GM12872 (cell line): ENCODE results near the gene STEAP4.

Source experiments
- TF ChIP-seq, protein P1 (sequence below): IDR thresholded peaks from 3 replicates; pipeline ENCODE4 v1.5.1; 2011; ENCODE audit warnings: low read depth, mild to moderate bottlenecking, low read length, moderate library complexity; ENCODE audit not compliant: insufficient read depth

The STEAP4 gene

DNA sequence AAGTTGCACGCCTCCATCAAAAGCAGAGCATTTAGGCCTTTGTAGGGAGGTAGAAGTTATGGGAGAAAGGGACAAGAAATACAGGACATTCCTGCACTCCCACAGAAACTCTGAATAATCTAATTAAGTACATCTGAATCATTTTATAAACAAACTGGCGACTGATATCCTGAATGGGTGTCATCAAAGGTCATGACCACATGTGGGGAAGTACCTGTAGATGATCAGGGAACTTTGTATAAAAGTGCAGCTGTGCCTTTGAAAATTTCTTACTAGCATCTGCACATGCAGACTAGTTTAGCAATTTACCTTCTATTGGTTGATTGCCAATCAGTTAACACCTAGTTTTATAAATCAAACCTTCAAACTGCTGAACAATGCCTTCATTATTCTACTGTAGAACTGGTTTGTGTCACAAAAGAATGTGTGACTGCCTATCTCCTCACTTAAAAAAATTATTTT lies 17.1 kb downstream of the STEAP4 start:
- TF ChIP-seq, protein P1, sequence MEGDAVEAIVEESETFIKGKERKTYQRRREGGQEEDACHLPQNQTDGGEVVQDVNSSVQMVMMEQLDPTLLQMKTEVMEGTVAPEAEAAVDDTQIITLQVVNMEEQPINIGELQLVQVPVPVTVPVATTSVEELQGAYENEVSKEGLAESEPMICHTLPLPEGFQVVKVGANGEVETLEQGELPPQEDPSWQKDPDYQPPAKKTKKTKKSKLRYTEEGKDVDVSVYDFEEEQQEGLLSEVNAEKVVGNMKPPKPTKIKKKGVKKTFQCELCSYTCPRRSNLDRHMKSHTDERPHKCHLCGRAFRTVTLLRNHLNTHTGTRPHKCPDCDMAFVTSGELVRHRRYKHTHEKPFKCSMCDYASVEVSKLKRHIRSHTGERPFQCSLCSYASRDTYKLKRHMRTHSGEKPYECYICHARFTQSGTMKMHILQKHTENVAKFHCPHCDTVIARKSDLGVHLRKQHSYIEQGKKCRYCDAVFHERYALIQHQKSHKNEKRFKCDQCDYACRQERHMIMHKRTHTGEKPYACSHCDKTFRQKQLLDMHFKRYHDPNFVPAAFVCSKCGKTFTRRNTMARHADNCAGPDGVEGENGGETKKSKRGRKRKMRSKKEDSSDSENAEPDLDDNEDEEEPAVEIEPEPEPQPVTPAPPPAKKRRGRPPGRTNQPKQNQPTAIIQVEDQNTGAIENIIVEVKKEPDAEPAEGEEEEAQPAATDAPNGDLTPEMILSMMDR, result no peak

DNA sequence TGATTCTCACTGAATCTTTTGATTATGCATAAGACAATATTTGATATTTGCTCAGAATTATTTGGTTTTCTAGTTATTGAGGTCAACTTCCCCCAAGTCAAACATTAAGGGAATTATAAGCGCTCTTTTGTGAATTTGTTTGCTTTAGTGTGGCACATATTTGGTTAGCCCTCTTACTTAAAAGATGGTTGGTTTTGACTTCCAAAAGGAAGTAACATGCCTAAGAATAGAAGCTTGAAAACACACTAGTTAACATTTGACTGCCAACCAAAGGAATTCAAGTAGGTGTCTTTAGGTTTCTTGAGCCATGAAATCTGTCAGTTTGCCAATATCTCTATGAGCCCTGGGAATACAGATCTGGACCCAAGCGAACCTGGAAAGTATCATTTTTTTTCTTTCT lies 24.9 kb downstream of the STEAP4 start:
- TF ChIP-seq, protein P1, result no peak

DNA sequence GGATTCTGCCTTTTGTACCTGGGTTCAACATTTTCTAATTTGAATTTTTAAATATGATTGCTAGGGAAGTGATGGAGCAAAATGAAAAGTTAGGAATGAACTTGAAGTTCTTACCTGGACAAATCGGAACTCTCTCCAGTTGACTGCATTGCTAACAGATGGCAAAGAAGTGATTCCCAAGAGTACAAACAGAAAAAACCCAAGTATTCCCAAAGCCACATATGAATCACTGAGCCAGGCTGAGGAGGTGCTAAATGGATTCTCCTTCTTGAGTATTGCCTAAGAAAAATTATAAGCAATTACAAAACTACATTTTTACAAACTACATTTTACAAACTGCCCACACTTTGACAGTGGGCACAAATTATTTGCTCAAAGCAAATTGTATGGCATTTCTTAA lies 25.9 kb downstream of the STEAP4 start:
- TF ChIP-seq, protein P1, result no peak

DNA sequence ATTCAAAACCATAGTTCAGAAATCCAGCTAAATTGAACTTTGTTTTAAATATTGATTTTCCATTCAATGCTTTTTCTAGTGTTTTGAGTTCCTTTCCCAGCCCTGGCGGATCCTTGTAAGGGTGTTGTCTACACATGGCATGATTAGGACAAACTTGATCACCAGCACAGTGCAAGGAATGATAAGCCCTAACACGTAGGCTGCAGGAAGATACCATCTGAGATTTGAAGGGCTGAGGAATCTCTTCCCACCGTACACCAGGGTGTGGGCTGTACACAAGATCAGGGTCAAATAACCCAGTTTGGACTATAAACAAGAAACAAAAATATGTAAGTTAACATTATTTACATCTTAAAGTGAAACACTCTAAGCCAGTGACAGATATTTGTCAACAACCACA lies 27.4 kb downstream of the STEAP4 start:
- TF ChIP-seq, protein P1, result no peak

DNA sequence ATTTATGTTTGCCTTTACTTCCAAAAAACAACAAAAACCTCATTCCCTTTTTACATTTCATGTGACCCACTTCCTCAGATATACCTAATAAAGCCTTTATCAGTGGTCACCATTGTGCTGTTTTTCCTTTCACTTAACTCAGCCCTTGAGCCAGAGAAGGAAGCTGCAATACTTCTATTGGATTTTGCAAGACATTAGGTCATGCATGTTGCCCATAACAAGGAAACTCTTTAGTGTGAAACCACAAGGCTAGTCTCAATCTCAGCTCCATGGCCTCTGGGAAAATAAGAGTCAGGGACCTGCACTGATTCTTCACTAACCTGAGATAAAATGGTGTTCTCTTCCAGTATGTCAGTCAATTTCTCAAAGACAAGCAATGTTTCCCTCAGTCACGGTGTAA lies 27.8 kb downstream of the STEAP4 start:
- TF ChIP-seq, protein P1, result no peak

DNA sequence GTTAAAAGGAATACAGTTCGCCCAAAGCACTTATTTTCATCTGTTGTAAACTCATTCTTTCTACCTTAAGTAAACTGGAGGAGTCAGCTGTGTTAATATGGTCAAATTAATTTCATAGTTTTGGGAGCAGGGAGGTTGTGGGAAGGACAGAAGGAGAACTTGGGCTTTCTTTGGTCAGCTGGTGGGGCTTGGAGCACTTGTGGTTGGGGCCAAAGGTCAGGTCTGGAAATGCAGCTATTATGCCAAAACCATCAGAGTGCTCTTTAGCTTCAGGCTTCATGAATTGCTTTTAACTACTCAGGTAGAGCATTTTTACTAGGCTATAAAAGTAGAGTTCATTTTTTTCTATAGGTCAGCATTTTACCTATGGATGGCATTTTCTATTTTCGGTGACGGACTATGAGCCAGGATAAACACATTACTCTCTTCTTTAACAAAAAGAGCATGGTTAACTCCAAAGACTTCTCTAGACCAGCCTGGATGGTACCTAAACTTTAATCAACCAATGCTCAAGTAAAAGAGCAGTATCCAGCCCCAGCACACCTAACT lies 30.0 kb downstream of the STEAP4 start:
- TF ChIP-seq, protein P1, result no peak

DNA sequence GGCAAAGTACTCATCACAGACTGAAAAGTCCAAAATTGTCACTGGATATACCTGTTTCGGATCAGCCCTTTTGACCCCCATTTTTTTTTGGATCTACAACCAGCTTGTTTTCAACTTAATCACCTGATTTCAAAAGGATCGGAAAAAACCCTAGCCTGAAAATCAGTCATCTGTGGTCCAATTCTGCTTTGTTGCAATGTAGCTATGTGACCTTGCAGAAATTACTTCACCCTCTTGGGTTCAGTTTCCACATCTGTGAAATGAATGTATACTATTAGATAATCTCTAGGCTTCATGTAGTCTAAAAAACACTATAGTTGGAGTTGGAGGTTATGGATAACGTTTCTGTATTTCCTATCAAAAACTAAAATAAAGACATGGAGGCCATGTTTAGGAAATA lies 37.1 kb downstream of the STEAP4 start:
- TF ChIP-seq, protein P1, result no peak

DNA sequence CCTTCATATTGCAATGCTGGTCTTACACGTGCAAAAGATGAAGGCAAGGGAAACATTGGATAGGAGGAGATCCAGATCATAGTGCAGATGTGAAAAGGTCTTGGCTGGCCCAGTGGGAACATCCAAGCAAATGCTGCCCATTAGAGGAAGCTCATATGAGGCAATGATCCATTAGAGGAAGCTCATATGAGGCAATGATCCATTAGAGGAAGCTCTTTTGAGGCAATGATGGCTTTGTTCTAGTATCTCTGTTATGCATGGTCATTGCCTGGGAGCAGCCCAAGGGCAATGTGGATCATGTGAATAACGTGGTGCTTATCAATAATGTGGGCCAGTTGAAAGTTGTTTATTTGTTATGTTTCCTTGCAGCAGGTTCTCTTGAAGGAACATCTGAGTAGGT lies 37.8 kb downstream of the STEAP4 start:
- TF ChIP-seq, protein P1, result no peak
